Neutrophil (primary cell): Measurements from ENCODE around the gene EIF2D.

Source experiments
- H3K27ac ChIP-seq: fragments of 200-600 bp; sonication (generic); 2 replicates; pipeline ENCODE4 v1.5.1; 2016; ENCODE audit warnings: mild to moderate bottlenecking, moderate library complexity
- H3K27me3 ChIP-seq: fragments of 200-600 bp; sonication (generic); 2 replicates; pipeline ENCODE4 v1.6.0; 2016; ENCODE audit warnings: mild to moderate bottlenecking
- H3K36me3 ChIP-seq: fragments of 200-600 bp; sonication (generic); 2 replicates; pipeline ENCODE4 v1.5.1; 2017
- H3K4me1 ChIP-seq, 2 experiments: fragments of 200-600 bp in 1 of 2; sonication (generic) in 1 of 2; 1 replicate in 1 of 2; 2 replicates in 1 of 2; pipeline versions ENCODE4 v1.5.1 to v1.6.1; 2013 to 2016; ENCODE audit warnings: low read depth in 1 of 2, low read length in 1 of 2, mild to moderate bottlenecking in 1 of 2, moderate library complexity in 1 of 2; ENCODE audit not compliant: control insufficient read depth in 1 of 2, insufficient read depth in 1 of 2
- H3K4me3 ChIP-seq, 2 experiments: fragments of 200-600 bp in 1 of 2; sonication (generic) in 1 of 2; 1 replicate in 1 of 2; 2 replicates in 1 of 2; pipeline ENCODE4 v1.5.1; 2013 to 2016; ENCODE audit warnings: low read depth in 1 of 2, low read length in 1 of 2, mild to moderate bottlenecking in 1 of 2, moderate library complexity in 1 of 2
- H3K9me3 ChIP-seq: fragments of 200-600 bp; sonication (generic); 2 replicates; pipeline ENCODE4 v1.5.1; 2016
- TF ChIP-seq, protein P1 (sequence below): fragments of 200-600 bp; sonication (generic); IDR thresholded peaks from 2 replicates; pipeline ENCODE4 v1.5.1; 2016; ENCODE audit warnings: antibody characterized with exemption

The EIF2D gene

GRCh38 chr1:206570529-206570928 is 41.7 kb downstream of the EIF2D start:
- Histone ChIP-seq H3K9me3 (no peaks in the 10 kb centered on the region), H3K36me3 (peaks cover 78% of the 10 kb centered on the region), H3K27ac (peak overlapping the region; percentile 100), H3K4me1 (peaks cover 100% of the 10 kb centered on the region in 2 experiments), H3K4me3 (peak overlapping the region in 1 of 2 experiments; percentile 14), H3K27me3 (no peaks in the 10 kb centered on the region)
- TF ChIP-seq, protein P1, sequence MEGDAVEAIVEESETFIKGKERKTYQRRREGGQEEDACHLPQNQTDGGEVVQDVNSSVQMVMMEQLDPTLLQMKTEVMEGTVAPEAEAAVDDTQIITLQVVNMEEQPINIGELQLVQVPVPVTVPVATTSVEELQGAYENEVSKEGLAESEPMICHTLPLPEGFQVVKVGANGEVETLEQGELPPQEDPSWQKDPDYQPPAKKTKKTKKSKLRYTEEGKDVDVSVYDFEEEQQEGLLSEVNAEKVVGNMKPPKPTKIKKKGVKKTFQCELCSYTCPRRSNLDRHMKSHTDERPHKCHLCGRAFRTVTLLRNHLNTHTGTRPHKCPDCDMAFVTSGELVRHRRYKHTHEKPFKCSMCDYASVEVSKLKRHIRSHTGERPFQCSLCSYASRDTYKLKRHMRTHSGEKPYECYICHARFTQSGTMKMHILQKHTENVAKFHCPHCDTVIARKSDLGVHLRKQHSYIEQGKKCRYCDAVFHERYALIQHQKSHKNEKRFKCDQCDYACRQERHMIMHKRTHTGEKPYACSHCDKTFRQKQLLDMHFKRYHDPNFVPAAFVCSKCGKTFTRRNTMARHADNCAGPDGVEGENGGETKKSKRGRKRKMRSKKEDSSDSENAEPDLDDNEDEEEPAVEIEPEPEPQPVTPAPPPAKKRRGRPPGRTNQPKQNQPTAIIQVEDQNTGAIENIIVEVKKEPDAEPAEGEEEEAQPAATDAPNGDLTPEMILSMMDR = no peak

DNA sequence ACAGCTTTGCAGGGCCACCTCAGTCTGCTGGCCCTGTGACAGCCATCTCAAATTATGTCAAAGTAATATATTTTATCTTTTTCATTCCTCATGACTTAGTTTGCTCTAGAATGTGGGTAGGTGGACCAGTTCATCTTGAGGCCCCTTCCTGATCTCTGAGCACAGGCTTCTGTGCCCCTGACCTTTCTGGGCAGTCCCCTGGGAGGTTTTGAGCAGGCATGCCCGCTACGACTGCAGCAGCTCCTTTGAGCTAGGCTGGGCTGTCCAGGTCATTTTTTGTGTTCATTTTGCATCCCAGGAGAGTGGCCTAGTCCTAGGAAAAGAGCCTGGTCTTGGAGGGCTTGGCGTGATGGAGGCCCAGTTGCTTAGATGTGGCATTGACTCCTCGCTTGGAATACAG is 42.7 kb downstream of the EIF2D start:
- Histone ChIP-seq H3K36me3 (peaks cover 88% of the 10 kb centered on the region), H3K27ac (peak overlapping the region; percentile 100), H3K4me1 (peaks cover 100% of the 10 kb centered on the region in 2 experiments)

GRCh38 chr1:206568779-206569352 is 43.4 kb downstream of the EIF2D start:
- no peaks in the 10 kb centered on the region for H3K27me3 ChIP-seq
- peaks cover 88% of the 10 kb centered on the region for H3K36me3 ChIP-seq
- H3K9me3 ChIP-seq = no peaks in the 10 kb centered on the region
- peak overlapping the region; percentile 23 to 96 for H3K4me3 ChIP-seq
- peak overlapping the region; percentile 100 for H3K27ac ChIP-seq
- peaks cover 100% of the 10 kb centered on the region in 2 experiments for H3K4me1 ChIP-seq
- TF ChIP-seq, protein P1 = no peak

More for the DNA sequence above, 42.7 kb downstream of the EIF2D start:
- Histone ChIP-seq H3K4me3 (peak overlapping the region in 1 of 2 experiments; percentile 96), H3K27me3 (no peaks in the 10 kb centered on the region), H3K9me3 (no peaks in the 10 kb centered on the region)
- TF ChIP-seq, protein P1 = no peak

DNA sequence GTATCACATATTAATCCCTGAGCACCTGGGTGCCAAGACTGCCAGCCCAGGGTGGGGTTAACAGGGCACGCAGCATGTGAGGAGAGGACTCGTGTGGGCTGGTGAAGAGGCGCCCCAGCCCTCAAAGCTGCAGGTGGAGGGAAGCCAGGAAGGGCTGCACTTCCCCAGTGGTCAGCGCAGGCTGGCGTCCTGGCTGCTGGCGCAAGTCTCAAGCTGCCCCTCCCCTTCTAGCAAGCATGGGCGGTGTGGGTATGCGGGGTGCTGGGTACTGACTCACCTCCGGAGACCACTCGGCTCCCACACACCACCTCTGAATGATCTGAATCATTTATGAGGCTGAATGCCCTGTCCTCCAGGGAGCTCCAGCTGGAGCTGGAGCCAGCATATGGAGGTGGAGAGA is 44.0 kb downstream of the EIF2D start:
- Histone ChIP-seq H3K4me3 (peak overlapping the region; percentile 23 to 96), H3K4me1 (peaks cover 100% of the 10 kb centered on the region in 2 experiments), H3K27me3 (no peaks in the 10 kb centered on the region), H3K9me3 (no peaks in the 10 kb centered on the region), H3K27ac (peak overlapping the region; percentile 100), H3K36me3 (peaks cover 91% of the 10 kb centered on the region)
- TF ChIP-seq, protein P1 = no peak

GRCh38 chr1:206566999-206567398 is 45.3 kb downstream of the EIF2D start:
- H3K27ac ChIP-seq = peak overlapping the region; percentile 100
- H3K4me3 ChIP-seq = peak overlapping the region; percentile 42 to 96
- H3K4me1 ChIP-seq = peaks cover 100% of the 10 kb centered on the region in 2 experiments
- peaks cover 92% of the 10 kb centered on the region for H3K36me3 ChIP-seq
- H3K27me3 ChIP-seq = no peaks in the 10 kb centered on the region
- no peaks in the 10 kb centered on the region for H3K9me3 ChIP-seq
- TF ChIP-seq, protein P1 = no peak
